ENCODE measurements around the gene ACSL4.
A peak's percentile ranks its signal among the peaks of the same experiment; 100 is the strongest.
"Not testable (repeated sequence)": the region's sequence is repeated elsewhere in the genome, so short reads cannot be mapped to it uniquely, and the experiment has no call there.

ACSL4 gene

DNA sequence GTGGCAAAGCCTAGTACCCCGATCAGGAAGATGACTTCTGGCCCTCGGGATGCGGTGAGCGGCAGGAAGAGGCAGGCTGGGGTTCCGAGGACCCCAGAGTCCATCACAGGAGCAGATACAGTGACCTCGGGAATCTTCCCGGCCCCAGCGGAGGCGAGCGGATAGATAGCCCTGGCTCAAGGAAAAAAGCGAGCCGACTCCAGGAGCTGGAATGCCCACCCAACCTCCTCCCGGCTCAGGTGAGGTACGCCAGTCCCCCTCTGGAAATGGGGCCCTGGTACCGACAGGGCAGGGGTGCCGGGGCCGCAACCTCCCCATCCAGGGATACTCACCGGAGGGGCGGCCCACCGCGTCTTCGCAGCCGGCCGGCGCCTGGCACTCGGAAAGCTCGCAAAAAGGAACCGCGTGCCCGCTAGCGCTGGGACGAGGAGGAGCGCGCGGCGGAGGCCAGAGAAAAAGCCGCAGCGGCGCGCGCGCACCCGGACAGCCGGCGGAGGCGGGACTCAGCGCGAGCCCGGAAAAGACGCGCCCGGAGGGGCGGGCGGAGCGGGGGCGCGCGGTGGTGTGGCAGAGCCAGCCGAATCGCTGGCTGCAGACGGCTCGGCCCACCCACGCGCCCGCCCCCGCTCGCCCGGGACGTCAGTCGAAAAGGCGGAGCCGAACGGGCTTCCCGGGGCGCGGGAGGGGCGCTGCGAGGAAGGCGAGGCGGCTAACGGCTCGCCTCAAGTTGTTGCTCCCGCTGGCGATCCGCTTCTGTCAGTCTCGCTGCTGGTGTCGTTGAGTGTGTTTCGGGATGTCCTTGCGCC lies at the start of gene ACSL4:
TSS of gene ACSL4 (minus strand) at position 451 of the 806 bp plus-strand sequence. CDS start 49,894 bp downstream, outside the sequence.
- peak; percentile 84 for DNase-seq (ENCODE audit: low spot score)

DNA sequence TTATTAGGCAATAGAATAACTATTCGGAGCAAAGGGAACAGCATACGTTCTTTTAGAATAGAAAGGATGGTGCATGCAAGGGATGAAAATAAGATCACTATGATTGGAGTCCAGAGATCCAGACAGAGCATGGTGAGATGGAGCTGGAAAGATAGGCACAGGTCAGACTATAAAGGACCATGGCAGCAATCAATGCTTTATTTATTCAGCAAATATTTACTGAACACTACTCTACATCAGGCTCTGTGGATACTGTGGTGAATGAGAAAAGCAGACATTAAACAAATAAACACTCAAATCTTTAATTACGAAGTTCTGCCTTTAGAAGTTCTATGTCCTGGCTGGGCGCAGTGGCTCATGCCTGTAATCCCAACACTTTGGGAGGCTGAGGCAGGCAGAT lies 44.7 kb upstream of the ACSL4 start:
- DNase-seq (ENCODE audit: low spot score) = no peak

DNA sequence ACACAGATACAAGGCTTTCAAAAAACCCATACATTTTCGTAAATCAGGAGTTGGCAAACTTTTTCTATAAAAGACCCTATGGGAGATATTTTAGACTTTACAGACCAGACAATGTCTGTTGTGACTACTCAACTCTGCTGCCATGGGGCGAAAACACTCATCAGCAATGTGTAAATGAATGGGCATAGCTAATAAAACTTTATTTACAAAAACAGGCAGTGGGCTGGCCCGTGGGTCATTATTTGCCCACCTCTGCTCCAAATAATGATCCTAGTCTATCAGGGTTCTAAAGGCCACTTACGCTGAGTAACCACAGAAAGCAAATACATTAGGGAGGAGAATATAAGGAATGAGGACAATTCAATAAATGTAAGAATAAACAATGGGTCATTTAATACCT lies 43.9 kb upstream of the ACSL4 start:
- no peak for DNase-seq (ENCODE audit: low spot score)

DNA sequence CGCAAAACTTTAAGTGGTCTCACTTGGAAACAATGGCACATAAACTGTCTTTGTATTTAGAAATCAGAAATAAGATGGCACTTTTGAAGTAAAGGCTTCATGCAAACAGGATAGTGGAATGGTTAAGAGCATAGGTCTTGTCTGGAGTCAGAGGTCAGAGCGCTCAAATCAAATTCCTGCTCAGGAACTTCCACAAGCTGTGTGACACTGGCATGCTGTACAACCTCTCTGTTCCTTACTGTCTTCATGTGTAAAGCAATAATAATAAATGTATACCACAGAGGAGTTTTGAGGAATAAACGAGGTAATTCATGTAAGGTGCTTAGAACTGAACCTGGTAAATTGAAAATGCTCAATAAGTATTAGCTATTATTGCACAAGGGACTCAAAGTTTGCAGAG lies 43.4 kb upstream of the ACSL4 start:
- DNase-seq (ENCODE audit: low spot score) = no peak

DNA sequence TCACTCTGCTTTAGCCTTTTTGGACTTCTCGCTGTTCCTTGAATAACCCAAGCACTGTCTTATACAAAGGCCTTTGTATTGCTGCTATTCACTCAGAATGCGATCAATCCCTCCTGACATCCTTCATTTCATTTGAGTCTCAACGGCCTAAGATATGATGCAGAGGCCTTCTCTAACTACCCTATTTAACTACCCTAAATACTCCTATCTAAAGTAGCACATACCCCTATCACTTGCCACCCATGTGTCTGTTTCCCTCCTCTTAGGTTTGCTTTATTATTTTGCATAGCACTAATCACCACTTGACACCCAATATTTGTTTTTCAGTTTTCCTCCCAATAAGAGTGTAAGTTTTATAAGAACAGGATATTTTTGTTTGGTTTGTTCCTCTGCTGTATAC lies 42.3 kb upstream of the ACSL4 start:
- DNase-seq (ENCODE audit: low spot score) = no peak

DNA sequence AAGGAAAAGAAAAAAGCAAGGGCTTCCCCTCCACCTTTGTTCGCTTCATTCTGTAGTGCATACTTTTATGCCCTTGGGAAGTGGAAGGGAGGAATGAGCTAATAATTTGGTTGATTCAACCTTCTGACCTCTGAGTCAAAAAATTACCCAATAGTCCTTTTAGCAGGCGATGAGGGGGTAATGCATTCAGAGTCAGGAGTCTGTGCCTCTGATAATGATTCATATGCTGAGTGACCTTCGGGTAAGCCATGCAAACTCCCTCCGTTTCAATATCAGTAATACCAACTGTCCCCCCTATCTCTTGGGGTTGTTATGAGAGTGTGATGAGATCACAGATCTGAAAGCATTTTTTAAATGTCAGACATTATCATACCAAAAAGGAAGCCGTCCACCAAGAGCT lies 41.6 kb upstream of the ACSL4 start:
- no peak for DNase-seq (ENCODE audit: low spot score)

- no peak for DNase-seq (ENCODE audit: low spot score)
These were observed 41.1 kb upstream of the ACSL4 start for GRCh38 chrX:109774136-109774535.

- no peak for DNase-seq (ENCODE audit: low spot score)
These were observed 40.3 kb upstream of the ACSL4 start for GRCh38 chrX:109773374-109773773.

- DNase-seq (ENCODE audit: low spot score) = no peak
These were observed 37.7 kb upstream of the ACSL4 start for GRCh38 chrX:109770780-109771179.

- DNase-seq (ENCODE audit: low spot score) = no peak
These were observed 27.8 kb upstream of the ACSL4 start for GRCh38 chrX:109760922-109761250.

DNA sequence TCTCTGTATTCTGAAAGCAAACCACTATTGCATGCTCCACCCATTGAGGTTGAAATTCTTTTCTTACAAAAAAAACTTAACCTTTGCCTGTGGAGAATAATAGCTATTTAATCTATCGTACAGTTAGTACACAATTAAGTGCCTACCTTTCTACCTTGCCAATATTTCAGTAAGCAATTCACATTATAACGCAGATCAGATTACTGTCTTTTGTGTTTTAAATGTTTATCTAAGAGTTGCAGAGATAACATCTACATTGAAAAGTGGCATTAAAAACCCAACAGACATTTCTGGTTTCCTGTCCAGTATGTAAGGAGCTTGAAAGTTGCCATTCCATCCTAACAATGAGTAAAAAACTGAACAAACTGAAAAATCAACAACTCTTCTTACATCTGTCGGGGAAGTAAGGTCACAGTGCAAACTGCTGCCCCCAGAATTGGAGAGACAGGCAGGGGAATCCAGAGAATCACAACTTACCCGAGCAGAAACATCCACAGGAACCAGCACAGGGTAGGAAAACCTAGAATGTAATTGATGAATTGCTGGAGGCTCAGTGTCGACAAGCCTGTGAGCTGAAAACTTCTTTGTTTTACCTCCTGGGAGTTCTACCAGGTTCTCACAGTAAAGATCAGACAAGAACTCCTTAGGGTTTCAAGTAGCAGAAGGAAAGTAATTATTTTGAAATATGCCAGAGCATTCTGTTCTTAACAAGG lies 27.3 kb upstream of the ACSL4 start:
- DNase-seq (ENCODE audit: low spot score) = no peak

DNA sequence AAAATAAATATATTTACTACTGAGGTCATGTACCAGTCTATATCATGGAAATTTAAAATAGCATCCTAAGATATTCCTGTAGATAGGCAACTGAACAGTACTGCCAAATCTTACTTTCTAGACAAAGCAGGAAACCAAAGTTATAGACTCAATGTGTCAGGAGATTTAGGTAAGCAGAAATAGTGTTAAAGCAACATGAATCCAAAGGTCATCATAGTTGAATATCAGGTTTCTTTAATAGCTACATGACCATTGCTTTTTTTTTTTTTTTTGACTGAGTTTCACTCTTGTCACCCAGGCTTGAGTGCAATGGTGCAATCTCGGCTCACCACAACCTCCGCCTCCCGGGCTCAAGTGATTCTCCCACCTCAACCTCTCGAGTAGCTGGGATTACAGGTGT lies 20.2 kb upstream of the ACSL4 start:
- no peak for DNase-seq (ENCODE audit: low spot score)

GRCh38 chrX:109751698-109752097 lies 18.6 kb upstream of the ACSL4 start:
- DNase-seq (ENCODE audit: low spot score) = no peak

- no peak for DNase-seq (ENCODE audit: low spot score)
These were observed 16.1 kb upstream of the ACSL4 start for GRCh38 chrX:109749207-109749606.

GRCh38 chrX:109747681-109748080 lies 14.6 kb upstream of the ACSL4 start:
- DNase-seq (ENCODE audit: low spot score) = no peak

DNA sequence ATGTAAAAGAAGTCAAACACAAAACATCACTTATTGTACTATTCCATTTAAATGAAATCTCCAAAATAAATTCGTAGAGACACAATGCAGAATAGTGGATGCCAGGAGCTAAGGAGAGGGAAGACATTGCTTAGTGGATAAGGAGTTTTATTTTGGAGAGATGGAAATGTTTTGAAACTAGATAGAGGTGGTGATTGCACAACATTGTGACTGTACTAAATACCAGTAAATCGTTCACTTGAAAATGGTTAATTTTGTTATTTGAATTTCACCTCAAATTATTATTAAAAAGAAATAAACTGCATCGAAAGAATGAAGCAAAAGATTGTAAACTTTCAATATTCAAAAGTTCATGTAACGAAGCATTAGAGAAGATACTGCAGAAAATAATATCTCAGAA lies 9.7 kb upstream of the ACSL4 start:
- DNase-seq (ENCODE audit: low spot score) = no peak

GRCh38 chrX:109740896-109741295 lies 7.8 kb upstream of the ACSL4 start:
- not testable (repeated sequence) for DNase-seq (ENCODE audit: low spot score)

- no peak for DNase-seq (ENCODE audit: low spot score)
These were observed 7.4 kb upstream of the ACSL4 start for GRCh38 chrX:109740433-109740809.

DNA sequence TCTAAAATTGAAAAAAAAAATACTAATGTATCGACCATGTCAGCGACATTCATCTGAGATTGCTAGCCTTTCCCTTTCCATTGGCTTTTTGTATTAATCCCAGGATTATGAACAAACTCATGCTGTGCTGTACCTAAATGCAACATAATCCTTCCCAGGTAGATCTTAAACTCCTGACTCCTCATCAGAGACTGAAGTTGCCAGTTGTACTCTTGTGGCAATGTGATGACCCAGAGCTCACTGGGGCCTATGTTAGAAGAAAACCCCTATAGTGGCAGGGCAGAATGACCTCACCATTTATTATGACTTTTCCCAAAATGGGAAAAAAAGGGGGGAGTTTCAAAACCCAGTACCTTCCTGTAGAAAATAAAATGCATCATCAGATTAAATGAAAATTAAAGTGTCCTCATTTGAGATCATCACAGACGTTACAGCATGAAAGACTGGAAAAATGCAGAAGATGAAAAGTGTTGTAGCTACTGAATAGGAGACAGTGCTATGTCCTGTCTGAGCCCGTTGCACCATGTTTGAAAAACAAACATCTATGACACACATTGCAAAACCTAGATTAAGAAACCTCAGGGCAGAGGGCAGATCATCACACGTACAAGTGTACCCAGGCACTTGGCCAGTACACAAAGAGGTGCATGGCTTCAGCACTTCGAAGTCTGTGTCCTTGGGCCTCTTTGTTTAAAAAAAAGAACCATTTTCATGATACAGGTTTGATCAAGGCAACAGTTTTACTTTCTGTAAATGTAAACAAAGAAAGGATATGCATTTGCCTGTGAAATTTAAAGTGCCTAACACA lies 6.8 kb upstream of the ACSL4 start:
- no peak for DNase-seq (ENCODE audit: low spot score)

- DNase-seq (ENCODE audit: low spot score) = no peak
These were observed 2.2 kb upstream of the ACSL4 start for GRCh38 chrX:109735202-109735744.

GRCh38 chrX:109733613-109734083 lies 591 bp upstream of the ACSL4 start:
- no peak for DNase-seq (ENCODE audit: low spot score)

DNA sequence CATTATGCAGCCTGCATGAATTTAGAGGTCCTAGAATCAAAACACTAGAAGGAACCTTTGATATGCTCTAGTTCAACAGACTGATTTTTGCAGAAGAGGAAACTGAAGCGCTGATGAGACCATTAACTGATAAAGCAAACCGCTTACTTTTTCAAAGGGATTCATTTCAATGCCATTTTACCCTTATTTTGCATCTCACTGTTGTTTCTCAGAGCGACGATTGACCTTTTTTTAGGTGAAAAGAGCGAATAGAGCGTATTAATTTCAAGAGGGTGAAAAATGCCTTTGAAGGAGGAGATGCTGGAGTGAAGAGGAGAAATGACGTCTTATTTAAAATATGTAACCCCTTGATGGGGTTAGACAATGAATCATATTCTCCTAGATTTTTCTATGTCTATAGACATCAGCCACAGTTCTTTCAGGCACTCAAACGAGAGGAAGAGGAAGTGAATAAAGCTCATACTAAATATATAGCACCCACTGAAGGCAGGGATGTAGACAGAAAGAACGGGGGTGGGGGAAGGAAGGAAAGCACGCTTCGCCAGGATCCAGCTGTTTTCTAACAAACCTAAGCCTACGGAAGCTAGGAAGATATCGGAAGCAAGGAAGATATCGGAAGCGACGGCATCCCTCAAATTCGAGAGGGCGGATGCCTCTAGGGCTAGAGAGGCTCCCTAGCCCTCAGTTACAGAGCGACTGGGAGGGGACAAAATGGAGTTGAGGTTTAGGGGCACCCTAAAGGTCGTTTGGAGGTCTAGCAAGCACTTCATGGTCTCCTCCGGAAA lies 848 bp downstream of the ACSL4 start:
- DNase-seq (ENCODE audit: low spot score) = peak; percentile 59
